GM13977 (cell line): Measurements from ENCODE around the gene MARCHF3.

Experiments
- DNase-seq: peaks from one replicate; pipeline ENCODE4 v3.0.0; 2012; ENCODE audit warnings: low spot score
- in situ Hi-C: fragments of 300-500 bp; cut with MboI; formaldehyde crosslinking; loops from one replicate; pipeline ENCODE4 v1.12.0; 2022; ENCODE audit warnings: low sequenced_read_pairs, low pct_unique_long_range_greater_than_20kb, mixed read lengths, inconsistent platforms; ENCODE audit not compliant: unreplicated experiment
- TF ChIP-seq, protein P1 (sequence below): IDR thresholded peaks from 2 replicates; pipeline ENCODE4 v1.5.1; 2012; ENCODE audit warnings: mild to moderate bottlenecking, control low read depth; ENCODE audit not compliant: insufficient read depth; ENCODE audit errors: extremely low read depth, missing control alignments

MARCHF3 gene

DNA sequence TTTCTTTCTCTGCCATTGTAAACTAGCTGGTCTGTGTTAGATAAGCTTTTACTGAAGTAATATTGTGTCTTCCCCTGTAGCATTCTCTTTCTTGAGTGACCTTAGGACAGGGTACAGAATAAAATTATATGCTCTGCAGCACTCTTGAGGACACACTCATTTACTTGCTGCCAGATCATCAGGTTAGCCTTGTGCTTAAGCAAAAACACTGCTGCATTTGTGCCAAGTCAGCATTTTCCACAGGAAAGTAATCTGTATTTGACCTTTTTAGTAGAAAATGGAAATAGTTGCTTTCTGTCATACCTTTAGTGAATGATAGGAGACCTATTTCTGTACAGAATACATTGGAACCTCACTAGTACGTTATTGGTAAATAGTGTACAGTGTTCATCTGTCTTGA, 199.2 kb downstream of the MARCHF3 start:
- TF ChIP-seq, protein P1, sequence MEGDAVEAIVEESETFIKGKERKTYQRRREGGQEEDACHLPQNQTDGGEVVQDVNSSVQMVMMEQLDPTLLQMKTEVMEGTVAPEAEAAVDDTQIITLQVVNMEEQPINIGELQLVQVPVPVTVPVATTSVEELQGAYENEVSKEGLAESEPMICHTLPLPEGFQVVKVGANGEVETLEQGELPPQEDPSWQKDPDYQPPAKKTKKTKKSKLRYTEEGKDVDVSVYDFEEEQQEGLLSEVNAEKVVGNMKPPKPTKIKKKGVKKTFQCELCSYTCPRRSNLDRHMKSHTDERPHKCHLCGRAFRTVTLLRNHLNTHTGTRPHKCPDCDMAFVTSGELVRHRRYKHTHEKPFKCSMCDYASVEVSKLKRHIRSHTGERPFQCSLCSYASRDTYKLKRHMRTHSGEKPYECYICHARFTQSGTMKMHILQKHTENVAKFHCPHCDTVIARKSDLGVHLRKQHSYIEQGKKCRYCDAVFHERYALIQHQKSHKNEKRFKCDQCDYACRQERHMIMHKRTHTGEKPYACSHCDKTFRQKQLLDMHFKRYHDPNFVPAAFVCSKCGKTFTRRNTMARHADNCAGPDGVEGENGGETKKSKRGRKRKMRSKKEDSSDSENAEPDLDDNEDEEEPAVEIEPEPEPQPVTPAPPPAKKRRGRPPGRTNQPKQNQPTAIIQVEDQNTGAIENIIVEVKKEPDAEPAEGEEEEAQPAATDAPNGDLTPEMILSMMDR = no peak
- DNase-seq = no peak
- in situ Hi-C loops = no loop called here

- TF ChIP-seq, protein P1 = no peak
- no peak for DNase-seq
- in situ Hi-C loops = no loop called here
Observed at GRCh38 chr5:126830061-126830460, 200.3 kb downstream of the MARCHF3 start.

- in situ Hi-C loops = no loop called here
- TF ChIP-seq, protein P1 = no peak
- DNase-seq = no peak
Observed at GRCh38 chr5:126829098-126829497, 201.3 kb downstream of the MARCHF3 start.

DNA sequence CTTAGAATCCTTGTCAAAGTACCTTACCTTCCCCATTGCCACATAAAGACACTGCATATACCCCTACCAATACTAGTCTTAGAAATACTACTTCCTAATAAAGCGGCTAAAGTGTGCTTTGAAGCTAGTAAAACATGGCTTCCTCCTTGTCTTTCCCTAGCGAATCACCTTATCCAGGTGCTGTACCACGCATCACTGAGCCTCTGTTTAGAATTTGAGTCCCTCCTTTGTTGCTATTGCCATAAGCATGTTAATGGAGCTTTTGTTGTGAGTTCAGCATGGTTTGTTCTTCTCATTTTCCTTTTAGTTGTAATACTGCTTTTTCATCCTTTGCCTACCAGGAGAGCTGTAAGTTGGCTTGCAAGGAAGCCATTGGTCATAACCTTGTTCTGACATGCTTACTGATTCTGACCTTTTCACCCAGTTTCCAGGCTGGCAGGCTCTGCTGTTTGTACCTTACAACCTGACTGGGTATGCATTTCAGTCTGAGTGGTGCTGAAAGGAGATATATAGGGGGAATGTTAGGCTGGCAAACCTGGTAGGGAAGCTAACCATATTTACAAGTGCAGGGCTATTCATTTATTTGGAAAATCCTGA, 203.6 kb downstream of the MARCHF3 start:
- TF ChIP-seq, protein P1 = no peak
- DNase-seq = no peak
- in situ Hi-C loops = no loop called here

GRCh38 chr5:126819253-126819652, 211.1 kb downstream of the MARCHF3 start:
- TF ChIP-seq, protein P1 = no peak
- no peak for DNase-seq
- in situ Hi-C loops = no loop called here

DNA sequence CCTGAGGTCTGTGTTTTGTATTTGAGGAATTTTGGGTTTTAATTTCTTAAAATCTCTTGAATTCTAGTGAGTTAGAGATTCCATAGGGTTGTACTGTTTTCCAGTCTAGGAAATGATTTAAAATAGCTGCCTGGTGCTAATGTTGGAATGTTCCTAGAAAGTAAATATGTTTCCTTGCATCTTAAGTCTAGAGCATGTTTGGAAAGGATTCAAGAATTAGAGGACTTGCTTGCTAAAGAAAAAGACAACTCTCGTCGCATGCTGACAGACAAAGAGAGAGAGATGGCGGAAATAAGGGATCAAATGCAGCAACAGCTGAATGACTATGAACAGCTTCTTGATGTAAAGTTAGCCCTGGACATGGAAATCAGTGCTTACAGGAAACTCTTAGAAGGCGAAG, 211.6 kb downstream of the MARCHF3 start:
- in situ Hi-C loops = no loop called here
- no peak for DNase-seq
- TF ChIP-seq, protein P1 = no peak
